HepG2 (cell line): Measurements from ENCODE around the gene DCTN3.

ENCODE experiments used
- HDAC2 ChIP-seq: sonication (generic); formaldehyde crosslinking; IDR thresholded peaks from 2 replicates; pipeline ENCODE4 v1.4.0; 2020; ENCODE audit warnings: missing genetic modification reagents
- PRMT3 ChIP-seq: sonication (generic); formaldehyde crosslinking; IDR thresholded peaks from 2 replicates; pipeline ENCODE4 v1.8.1; 2022; ENCODE audit warnings: low read depth, mild to moderate bottlenecking, moderate library complexity, missing genetic modification reagents, borderline replicate concordance
- SP2 ChIP-seq: sonication (generic); formaldehyde crosslinking; IDR thresholded peaks from 2 replicates; pipeline ENCODE4 v1.5.1; 2020; ENCODE audit warnings: mild to moderate bottlenecking, missing genetic modification reagents
- ZNF12 ChIP-seq: sonication (generic); formaldehyde crosslinking; IDR thresholded peaks from 2 replicates; pipeline ENCODE4 v1.5.0; 2020; ENCODE audit warnings: missing genetic modification reagents
- TF ChIP-seq, protein P1 (sequence below): sonication (generic); formaldehyde crosslinking; IDR thresholded peaks from 2 replicates; pipeline ENCODE4 v1.4.0; 2020; ENCODE audit warnings: missing genetic modification reagents
- TF ChIP-seq, protein P2 (sequence below): sonication (generic); formaldehyde crosslinking; IDR thresholded peaks from 2 replicates; pipeline ENCODE4 v1.4.0; 2020; ENCODE audit warnings: mild to moderate bottlenecking, missing genetic modification reagents
- TF ChIP-seq, protein P3 (sequence below): sonication (generic); formaldehyde crosslinking; IDR thresholded peaks from 2 replicates; pipeline ENCODE4 v1.5.0; 2020; ENCODE audit warnings: mild to moderate bottlenecking, missing genetic modification reagents, moderate library complexity
- TF ChIP-seq, protein P4 (sequence below), 2 experiments: IDR thresholded peaks; 2 replicates each; pipeline ENCODE4 v1.6.1; 2011 to 2012; ENCODE audit warnings: low read length in 2 of 2, borderline replicate concordance in 1 of 2, low read depth in 1 of 2, mild to moderate bottlenecking in 1 of 2, moderate library complexity in 1 of 2

DNA sequence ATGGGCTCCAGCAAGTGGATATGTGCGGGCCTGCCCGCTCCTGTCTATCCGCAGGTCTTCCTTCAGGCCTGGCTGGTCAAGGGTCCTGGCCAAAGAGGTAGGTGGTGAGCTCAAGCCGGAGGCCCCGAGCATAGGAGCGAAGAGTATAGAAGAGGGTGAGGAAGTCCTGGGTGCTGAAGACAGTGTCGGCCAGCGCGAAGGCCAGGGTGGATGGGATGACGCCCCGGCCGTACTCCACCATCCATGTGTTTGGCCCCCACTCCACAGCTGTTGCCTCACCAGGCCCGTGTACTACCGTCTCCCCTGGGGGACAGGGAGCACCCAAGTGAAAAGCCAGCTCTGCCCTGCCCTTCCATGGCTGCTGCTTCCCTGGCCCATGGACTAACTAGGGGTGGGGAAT lies 15.3 kb upstream of the DCTN3 start:
- TF ChIP-seq HDAC2 (CRISPR knock-in tag) (no peak), ZNF12 (CRISPR knock-in tag) (no peak), SP2 (CRISPR knock-in tag) (no peak), PRMT3 (CRISPR knock-in tag) (no peak)
- TF ChIP-seq, protein P1, sequence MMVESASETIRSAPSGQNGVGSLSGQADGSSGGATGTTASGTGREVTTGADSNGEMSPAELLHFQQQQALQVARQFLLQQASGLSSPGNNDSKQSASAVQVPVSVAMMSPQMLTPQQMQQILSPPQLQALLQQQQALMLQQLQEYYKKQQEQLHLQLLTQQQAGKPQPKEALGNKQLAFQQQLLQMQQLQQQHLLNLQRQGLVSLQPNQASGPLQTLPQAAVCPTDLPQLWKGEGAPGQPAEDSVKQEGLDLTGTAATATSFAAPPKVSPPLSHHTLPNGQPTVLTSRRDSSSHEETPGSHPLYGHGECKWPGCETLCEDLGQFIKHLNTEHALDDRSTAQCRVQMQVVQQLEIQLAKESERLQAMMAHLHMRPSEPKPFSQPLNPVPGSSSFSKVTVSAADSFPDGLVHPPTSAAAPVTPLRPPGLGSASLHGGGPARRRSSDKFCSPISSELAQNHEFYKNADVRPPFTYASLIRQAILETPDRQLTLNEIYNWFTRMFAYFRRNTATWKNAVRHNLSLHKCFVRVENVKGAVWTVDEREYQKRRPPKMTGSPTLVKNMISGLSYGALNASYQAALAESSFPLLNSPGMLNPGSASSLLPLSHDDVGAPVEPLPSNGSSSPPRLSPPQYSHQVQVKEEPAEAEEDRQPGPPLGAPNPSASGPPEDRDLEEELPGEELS (CRISPR knock-in tag), result no peak
- TF ChIP-seq, protein P2, sequence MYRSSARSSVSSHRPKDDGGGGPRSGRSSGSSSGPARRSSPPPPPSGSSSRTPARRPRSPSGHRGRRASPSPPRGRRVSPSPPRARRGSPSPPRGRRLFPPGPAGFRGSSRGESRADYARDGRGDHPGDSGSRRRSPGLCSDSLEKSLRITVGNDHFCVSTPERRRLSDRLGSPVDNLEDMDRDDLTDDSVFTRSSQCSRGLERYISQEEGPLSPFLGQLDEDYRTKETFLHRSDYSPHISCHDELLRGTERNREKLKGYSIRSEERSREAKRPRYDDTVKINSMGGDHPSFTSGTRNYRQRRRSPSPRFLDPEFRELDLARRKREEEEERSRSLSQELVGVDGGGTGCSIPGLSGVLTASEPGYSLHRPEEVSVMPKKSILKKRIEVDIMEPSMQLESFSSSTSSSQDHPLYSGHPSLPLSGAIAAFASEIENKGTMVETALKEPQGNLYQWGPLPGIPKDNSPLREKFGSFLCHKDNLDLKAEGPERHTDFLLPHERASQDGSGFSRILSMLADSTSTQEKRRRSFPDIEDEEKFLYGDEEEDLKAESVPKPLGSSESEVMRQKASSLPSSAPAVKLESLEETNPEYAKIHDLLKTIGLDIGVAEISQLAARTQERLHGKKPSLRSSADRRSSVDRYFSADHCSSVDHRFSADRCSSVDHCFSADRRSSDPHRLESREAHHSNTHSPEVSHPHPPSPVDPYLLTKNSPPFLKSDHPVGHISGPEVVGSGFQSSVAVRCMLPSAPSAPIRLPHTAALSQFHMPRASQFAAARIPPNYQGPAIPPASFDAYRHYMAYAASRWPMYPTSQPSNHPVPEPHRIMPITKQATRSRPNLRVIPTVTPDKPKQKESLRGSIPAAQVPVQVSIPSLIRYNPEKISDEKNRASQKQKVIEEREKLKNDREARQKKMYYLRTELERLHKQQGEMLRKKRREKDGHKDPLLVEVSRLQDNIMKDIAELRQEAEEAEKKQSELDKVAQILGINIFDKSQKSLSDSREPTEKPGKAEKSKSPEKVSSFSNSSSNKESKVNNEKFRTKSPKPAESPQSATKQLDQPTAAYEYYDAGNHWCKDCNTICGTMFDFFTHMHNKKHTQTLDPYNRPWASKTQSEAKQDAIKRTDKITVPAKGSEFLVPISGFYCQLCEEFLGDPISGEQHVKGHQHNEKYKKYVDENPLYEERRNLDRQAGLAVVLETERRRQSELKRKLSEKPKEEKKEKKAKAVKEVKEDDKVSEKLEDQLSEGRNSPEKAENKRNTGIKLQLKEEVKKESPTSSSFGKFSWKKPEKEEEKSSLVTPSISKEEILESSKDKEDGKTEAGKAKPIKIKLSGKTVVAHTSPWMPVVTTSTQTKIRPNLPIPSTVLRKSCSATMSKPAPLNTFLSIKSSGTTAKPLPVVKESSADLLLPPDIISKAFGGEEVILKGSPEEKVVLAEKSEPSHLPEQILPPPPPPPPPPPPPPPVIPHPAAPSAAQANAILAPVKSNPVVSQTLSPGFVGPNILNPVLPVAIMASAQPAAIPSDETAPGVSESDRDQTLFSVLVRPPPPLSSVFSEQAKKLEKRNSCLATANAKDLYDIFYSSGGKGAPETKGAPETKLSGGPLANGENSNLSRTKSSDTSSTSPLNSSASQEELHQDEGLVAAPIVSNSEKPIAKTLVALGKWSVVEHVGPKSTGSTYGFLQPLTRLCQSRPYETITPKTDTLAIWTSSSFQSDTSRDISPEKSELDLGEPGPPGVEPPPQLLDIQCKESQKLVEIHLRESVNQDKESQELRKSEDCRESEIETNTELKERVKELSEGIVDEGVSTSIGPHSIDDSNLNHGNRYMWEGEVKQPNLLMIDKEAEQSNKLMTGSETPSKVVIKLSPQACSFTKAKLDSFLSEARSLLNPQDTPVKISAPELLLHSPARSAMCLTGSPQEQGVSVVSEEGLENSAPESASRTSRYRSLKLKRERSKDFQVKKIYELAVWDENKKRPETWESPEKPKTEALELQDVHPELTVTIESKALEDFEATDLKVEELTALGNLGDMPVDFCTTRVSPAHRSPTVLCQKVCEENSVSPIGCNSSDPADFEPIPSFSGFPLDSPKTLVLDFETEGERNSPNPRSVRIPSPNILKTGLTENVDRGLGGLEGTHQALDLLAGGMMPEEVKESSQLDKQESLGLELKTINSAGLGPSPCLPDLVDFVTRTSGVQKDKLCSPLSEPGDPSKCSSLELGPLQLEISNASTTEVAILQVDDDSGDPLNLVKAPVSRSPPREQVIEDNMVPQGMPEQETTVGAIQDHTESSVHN (CRISPR knock-in tag), result no peak
- TF ChIP-seq, protein P3, sequence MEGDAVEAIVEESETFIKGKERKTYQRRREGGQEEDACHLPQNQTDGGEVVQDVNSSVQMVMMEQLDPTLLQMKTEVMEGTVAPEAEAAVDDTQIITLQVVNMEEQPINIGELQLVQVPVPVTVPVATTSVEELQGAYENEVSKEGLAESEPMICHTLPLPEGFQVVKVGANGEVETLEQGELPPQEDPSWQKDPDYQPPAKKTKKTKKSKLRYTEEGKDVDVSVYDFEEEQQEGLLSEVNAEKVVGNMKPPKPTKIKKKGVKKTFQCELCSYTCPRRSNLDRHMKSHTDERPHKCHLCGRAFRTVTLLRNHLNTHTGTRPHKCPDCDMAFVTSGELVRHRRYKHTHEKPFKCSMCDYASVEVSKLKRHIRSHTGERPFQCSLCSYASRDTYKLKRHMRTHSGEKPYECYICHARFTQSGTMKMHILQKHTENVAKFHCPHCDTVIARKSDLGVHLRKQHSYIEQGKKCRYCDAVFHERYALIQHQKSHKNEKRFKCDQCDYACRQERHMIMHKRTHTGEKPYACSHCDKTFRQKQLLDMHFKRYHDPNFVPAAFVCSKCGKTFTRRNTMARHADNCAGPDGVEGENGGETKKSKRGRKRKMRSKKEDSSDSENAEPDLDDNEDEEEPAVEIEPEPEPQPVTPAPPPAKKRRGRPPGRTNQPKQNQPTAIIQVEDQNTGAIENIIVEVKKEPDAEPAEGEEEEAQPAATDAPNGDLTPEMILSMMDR (CRISPR knock-in tag), result no peak
- TF ChIP-seq, protein P4, sequence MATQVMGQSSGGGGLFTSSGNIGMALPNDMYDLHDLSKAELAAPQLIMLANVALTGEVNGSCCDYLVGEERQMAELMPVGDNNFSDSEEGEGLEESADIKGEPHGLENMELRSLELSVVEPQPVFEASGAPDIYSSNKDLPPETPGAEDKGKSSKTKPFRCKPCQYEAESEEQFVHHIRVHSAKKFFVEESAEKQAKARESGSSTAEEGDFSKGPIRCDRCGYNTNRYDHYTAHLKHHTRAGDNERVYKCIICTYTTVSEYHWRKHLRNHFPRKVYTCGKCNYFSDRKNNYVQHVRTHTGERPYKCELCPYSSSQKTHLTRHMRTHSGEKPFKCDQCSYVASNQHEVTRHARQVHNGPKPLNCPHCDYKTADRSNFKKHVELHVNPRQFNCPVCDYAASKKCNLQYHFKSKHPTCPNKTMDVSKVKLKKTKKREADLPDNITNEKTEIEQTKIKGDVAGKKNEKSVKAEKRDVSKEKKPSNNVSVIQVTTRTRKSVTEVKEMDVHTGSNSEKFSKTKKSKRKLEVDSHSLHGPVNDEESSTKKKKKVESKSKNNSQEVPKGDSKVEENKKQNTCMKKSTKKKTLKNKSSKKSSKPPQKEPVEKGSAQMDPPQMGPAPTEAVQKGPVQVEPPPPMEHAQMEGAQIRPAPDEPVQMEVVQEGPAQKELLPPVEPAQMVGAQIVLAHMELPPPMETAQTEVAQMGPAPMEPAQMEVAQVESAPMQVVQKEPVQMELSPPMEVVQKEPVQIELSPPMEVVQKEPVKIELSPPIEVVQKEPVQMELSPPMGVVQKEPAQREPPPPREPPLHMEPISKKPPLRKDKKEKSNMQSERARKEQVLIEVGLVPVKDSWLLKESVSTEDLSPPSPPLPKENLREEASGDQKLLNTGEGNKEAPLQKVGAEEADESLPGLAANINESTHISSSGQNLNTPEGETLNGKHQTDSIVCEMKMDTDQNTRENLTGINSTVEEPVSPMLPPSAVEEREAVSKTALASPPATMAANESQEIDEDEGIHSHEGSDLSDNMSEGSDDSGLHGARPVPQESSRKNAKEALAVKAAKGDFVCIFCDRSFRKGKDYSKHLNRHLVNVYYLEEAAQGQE (IDR thresholded peaks at IDR 0.05; ENCODE audit: borderline replicate concordance in 1 of 2, low read depth in 1 of 2, low read length in 2 of 2), result no peak
